LNCaP clone FGC (cell line): Measurements from ENCODE around the gene MND1.
"Not testable (repeated sequence)": the region's sequence is repeated elsewhere in the genome, so short reads cannot be mapped to it uniquely, and the experiment has no call there.

Experiments used
- DNase-seq: peaks from one replicate; pipeline ENCODE4 v3.0.0-alpha.2; 2011; ENCODE audit warnings: low read depth
- H3K4me3 ChIP-seq: 2 replicates; pipeline ENCODE4 v1.5.1; 2011; ENCODE audit warnings: mild to moderate bottlenecking, low read depth, low read length, control low read depth
- TF ChIP-seq, protein P1 (sequence below): IDR thresholded peaks from 2 replicates; pipeline ENCODE4 v1.5.1; 2012; ENCODE audit warnings: mild to moderate bottlenecking; ENCODE audit not compliant: control insufficient read depth, insufficient read depth; ENCODE audit errors: extremely low read depth

Gene MND1

DNA sequence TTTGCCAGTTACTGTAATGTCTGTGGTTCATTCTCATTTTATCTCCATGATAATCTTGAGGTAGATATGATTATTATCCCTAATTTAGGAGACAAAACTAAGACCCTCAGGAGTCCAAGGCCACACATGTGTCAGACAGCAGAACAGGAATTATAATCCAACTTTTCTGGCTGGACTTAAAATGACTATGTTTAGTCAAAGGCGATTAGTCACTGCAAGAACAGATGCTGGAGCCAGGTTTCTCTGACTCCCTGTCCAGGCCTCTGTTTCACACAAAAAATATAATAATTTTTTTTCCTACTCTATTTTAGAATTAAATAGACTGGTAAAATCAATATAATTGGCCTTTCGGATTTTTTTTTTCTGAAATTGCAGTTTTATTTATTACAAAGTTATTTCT is 64.9 kb downstream of the MND1 start:
- H3K4me3 ChIP-seq: no peak overlapping the region
- TF ChIP-seq, protein P1, sequence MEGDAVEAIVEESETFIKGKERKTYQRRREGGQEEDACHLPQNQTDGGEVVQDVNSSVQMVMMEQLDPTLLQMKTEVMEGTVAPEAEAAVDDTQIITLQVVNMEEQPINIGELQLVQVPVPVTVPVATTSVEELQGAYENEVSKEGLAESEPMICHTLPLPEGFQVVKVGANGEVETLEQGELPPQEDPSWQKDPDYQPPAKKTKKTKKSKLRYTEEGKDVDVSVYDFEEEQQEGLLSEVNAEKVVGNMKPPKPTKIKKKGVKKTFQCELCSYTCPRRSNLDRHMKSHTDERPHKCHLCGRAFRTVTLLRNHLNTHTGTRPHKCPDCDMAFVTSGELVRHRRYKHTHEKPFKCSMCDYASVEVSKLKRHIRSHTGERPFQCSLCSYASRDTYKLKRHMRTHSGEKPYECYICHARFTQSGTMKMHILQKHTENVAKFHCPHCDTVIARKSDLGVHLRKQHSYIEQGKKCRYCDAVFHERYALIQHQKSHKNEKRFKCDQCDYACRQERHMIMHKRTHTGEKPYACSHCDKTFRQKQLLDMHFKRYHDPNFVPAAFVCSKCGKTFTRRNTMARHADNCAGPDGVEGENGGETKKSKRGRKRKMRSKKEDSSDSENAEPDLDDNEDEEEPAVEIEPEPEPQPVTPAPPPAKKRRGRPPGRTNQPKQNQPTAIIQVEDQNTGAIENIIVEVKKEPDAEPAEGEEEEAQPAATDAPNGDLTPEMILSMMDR: no peak
- no peak for DNase-seq

DNA sequence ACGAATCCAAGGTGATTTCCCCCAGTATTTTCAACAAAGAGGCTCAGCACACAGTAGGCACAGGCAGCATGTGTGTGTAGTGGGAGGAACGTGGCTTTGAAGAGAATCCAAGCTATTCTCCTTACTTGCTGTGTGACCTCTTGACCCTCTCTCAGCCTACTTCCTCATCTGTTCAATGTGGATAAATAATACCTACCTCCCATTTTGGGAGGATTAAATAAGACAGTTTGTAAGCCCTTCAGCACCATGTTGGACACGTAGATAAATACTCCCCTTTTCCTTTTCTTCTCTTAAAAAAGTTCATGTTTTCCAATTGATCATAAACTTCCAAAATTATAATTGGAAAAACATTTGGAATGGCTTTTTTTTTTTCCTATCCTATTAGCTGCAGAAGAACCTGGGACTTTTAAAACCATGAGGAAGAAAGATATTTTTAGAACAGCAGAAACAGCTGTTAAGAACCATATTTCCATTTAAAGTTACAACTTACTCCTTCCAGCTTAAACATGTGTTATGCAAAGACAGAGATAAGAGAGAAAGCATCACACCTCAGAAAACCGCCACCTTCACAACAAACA is 65.5 kb downstream of the MND1 start:
- DNase-seq: no peak
- H3K4me3 ChIP-seq: no peak overlapping the region
- TF ChIP-seq, protein P1: no peak

DNA sequence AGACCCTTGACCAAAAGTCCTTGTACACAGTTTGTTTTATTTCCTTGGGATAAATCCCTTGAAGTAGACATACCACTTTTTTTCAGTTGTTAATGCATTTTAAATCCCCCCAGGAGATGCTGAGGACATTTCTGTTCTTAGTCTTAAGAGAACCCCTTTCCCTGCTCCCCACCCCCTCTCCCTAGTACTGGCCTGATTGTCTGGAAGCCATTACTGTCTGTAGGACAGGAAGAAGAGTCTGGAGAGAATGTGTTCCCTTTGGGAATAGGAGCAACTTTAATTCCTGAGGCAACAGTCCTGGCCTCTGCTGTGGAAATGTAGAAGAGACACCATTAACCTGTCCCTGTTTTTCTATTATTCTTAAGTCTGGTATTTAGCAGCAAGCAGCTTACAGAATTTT is 69.4 kb downstream of the MND1 start:
- DNase-seq: no peak
- H3K4me3 ChIP-seq: no peak overlapping the region
- TF ChIP-seq, protein P1: no peak

DNA sequence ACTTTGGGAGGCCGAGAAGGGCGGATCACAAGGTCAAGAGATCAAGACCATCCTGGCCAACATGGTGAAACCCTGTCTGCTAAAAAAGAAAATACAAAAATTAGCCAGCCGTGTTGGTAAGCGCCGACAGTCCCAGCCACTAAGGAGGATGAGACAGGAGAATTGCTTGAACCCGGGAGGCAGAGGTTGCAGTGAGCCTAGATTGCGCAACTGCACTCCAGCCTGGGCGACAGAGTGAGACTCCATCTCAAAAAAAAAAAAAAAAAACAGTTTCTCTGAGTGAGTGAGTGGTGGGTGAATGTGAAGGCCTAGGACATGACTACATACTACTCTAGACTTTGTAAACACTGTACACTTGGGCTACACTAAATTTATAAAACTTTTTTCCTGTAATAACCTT is 72.0 kb downstream of the MND1 start:
- not testable (repeated sequence) for DNase-seq, H3K4me3 ChIP-seq

DNA sequence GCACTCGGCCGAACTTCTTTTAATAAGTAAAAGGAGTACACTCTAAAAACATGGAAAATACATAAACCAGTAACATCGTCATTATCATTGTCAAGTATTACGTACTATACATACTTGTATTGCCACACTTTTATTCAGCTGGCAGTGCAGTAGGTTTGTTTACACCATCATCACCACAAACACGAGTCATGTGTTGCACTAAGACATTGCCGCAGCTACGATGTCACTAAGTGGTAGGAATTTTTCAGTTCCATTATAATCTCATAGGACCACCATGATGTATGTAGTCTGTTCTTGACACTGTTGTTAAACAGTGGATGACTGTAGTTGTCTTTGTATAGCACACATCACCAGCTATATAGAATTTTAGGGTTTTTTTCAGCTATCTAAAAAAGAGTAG is 73.6 kb downstream of the MND1 start:
- no peak overlapping the region for H3K4me3 ChIP-seq
- TF ChIP-seq, protein P1: no peak
- DNase-seq: no peak

DNA sequence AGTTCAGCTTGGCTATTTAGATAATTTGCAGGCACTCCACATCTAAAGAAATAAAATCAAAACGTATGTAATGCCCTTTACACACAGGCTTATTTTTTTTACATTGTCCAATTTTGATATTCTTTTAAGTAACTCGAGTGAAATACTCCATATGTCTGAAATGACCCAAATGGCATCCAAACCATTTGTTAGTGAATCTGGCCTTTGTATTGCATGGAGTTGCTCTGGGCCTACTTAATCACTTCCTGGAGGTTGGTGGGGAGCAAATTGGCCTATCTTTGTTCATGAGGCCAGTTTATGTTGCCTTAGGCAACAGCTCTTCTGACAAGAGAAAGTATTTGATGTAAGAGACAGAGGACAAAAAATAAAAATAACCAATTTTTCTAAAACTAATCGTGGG is 74.1 kb downstream of the MND1 start:
- no peak overlapping the region for H3K4me3 ChIP-seq

DNA sequence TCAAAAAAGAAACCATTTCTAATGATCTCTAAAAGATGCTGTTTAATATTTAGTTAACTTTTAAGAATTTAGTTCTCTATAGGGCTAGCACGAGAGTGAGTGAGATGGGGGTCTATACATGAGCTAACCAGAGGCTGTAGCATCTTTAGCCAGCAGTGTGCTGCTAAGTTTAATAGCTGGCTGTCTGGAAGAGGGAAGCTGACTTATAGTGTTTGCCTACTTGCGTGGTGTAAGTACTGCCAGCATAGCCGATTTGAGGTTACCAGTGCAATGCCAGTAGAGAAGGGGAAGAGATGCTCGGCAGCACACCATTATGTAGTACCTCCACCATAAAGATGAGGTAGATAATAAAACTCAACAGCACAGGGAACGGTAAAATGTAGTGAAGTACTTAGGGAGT is 74.5 kb downstream of the MND1 start:
- no peak for DNase-seq
- H3K4me3 ChIP-seq: no peak overlapping the region
- TF ChIP-seq, protein P1: no peak

More for the DNA sequence above, 74.1 kb downstream of the MND1 start:
- no peak for DNase-seq
- TF ChIP-seq, protein P1: no peak
